ENCODE data around the gene NPAS4. TPM values are rescaled to one million over a fixed set of nuclear protein-coding genes. Genes with fewer than 3 reads are reported as not detected.
"Not testable (repeated sequence)": the region's sequence is repeated elsewhere in the genome, so short reads cannot be mapped to it uniquely, and the experiment has no call there.

The NPAS4 gene
- total RNA-seq, 1 experiment from 2014 or later: 1.6 TPM

DNA sequence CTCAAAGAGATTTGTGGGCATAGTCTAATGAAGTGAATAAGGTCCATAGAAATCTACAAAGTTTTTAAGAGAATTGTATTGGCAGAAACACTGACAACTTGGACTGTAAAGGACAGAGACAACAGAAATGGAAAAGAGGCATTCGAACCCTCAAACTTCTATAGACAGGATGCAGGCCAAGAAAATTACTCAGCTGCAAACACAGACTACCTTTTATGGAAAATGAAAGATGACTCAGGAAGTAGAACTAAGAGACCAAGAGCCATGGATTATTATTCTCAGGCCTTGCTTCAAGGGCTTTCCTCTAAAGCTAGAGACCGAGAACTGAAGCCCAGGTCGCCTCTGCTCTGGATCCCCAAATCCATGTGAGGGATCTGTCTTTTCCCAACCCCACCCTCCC lies 42.1 kb downstream of the NPAS4 start:
- Histone ChIP-seq H3K23me2 (ENCODE audit: insufficient read length, low read depth, low read length, poor library complexity, severe bottlenecking) (peaks cover 6% of the 10 kb centered on the region), H3K4ac (ENCODE audit: low read depth, low read length) (no peak overlapping the region), H2AK5ac (ENCODE audit: insufficient read length, low read length) (no peak overlapping the region), H2BK20ac (ENCODE audit: low read depth, low read length, poor library complexity, severe bottlenecking) (no peak overlapping the region), H2AFZ (ENCODE audit: low read length) (no peak overlapping the region), H3K4me1 (ENCODE audit: insufficient read depth, low read length) (no peaks in the 10 kb centered on the region; the same call in 1 of the 2 replicates), H3K4me2 (ENCODE audit: insufficient read depth, insufficient read length, low read length) (no peak overlapping the region), H3T11ph (ENCODE audit: low read length) (no peak overlapping the region), H4K91ac (ENCODE audit: insufficient read length, low read depth, low read length) (no peak overlapping the region), H3K56ac (ENCODE audit: insufficient read length, low read depth, low read length) (no peak overlapping the region), H4K8ac (replicated peaks; ENCODE audit: insufficient read length, low read depth, low read length) (no peak overlapping the region), H3K23ac (ENCODE audit: insufficient read length, low read depth, low read length) (no peak overlapping the region), H2BK5ac (ENCODE audit: insufficient read length, low read length) (no peak overlapping the region), H3K18ac (ENCODE audit: insufficient read length, low read depth, low read length) (no peak overlapping the region), H2BK120ac (ENCODE audit: low read depth, low read length, poor library complexity, severe bottlenecking) (no peak overlapping the region), H4K20me1 (ENCODE audit: control insufficient read depth, insufficient read depth, insufficient read length) (no peaks in the 10 kb centered on the region), H4K5ac (ENCODE audit: insufficient read length, low read depth, low read length) (no peak overlapping the region), H3K79me2 (ENCODE audit: insufficient read depth, low read length) (no peaks in the 10 kb centered on the region), H3K27me3 (ENCODE audit: insufficient read depth, low read length) (no peaks in the 10 kb centered on the region), H3K9ac (ENCODE audit: extremely low read depth, insufficient read length, low read length) (no peak overlapping the region), H3K27ac (ENCODE audit: insufficient read length, low read depth, low read length) (no peak overlapping the region), H3K9me3 (ENCODE audit: control insufficient read depth, low read depth, low read length) (no peaks in the 10 kb centered on the region), H3K79me1 (ENCODE audit: insufficient read depth, low read depth, low read length, poor library complexity, severe bottlenecking) (no peaks in the 10 kb centered on the region), H2BK12ac (ENCODE audit: insufficient read length, low read depth, low read length) (no peak overlapping the region), H3K14ac (ENCODE audit: insufficient read depth, low read length) (no peak overlapping the region), H2BK15ac (ENCODE audit: low read depth, low read length) (no peak overlapping the region)
- TF ChIP-seq CTCF (conservative IDR thresholded peaks at IDR 0.05): no peak
- H3K36me3 Mint-ChIP-seq (ENCODE audit: insufficient read depth in 1 of 3, low read depth in 3 of 3): peaks cover 0 to 23% (median 7%) of the 10 kb centered on the region in 3 experiments; a peak in 5 of 7 replicates
- peaks cover 12 to 23% of the 10 kb centered on the region in 2 experiments for H3K4me1 Mint-ChIP-seq
- no CpG with 5 or more reads among the region's 3 CpGs for WGBS (ENCODE audit: extremely low coverage, insufficient read length, low lambda C conversion rate)
- peaks cover 16 to 27% of the 10 kb centered on the region in 2 experiments; a peak in 4 of 5 replicates for H3K9me3 Mint-ChIP-seq
- no peak overlapping the region for H3K27ac Mint-ChIP-seq
- no peak overlapping the region for H3K4me3 Mint-ChIP-seq
- H3K27me3 Mint-ChIP-seq (ENCODE audit: low read depth): peaks cover 14% of the 10 kb centered on the region
- no peak for DNase-seq

GRCh38 chr11:66464116-66464515 lies 43.3 kb downstream of the NPAS4 start:
- not testable (repeated sequence) for H2BK20ac ChIP-seq (ENCODE audit: low read depth, low read length, poor library complexity, severe bottlenecking); H4K8ac ChIP-seq (replicated peaks; ENCODE audit: insufficient read length, low read depth, low read length); H3K79me2 ChIP-seq (ENCODE audit: insufficient read depth, low read length); H3K4me2 ChIP-seq (ENCODE audit: insufficient read depth, insufficient read length, low read length); H2BK120ac ChIP-seq (ENCODE audit: low read depth, low read length, poor library complexity, severe bottlenecking); H4K91ac ChIP-seq (ENCODE audit: insufficient read length, low read depth, low read length); H3K4ac ChIP-seq (ENCODE audit: low read depth, low read length); H3K23me2 ChIP-seq (ENCODE audit: insufficient read length, low read depth, low read length, poor library complexity, severe bottlenecking); H3K23ac ChIP-seq (ENCODE audit: insufficient read length, low read depth, low read length); H3K27ac Mint-ChIP-seq; H2BK5ac ChIP-seq (ENCODE audit: insufficient read length, low read length); H2BK12ac ChIP-seq (ENCODE audit: insufficient read length, low read depth, low read length); H3T11ph ChIP-seq (ENCODE audit: low read length); DNase-seq; H4K5ac ChIP-seq (ENCODE audit: insufficient read length, low read depth, low read length); H3K14ac ChIP-seq (ENCODE audit: insufficient read depth, low read length); H2BK15ac ChIP-seq (ENCODE audit: low read depth, low read length); H2AK5ac ChIP-seq (ENCODE audit: insufficient read length, low read length); H3K56ac ChIP-seq (ENCODE audit: insufficient read length, low read depth, low read length); H3K79me1 ChIP-seq (ENCODE audit: insufficient read depth, low read depth, low read length, poor library complexity, severe bottlenecking); H3K27me3 ChIP-seq (ENCODE audit: insufficient read depth, low read length); H3K4me1 ChIP-seq (ENCODE audit: insufficient read depth, low read length); H3K4me3 Mint-ChIP-seq; H3K27ac ChIP-seq (ENCODE audit: insufficient read length, low read depth, low read length); H3K9ac ChIP-seq (ENCODE audit: extremely low read depth, insufficient read length, low read length); H3K9me3 ChIP-seq (ENCODE audit: control insufficient read depth, low read depth, low read length); H4K20me1 ChIP-seq (ENCODE audit: control insufficient read depth, insufficient read depth, insufficient read length); H3K18ac ChIP-seq (ENCODE audit: insufficient read length, low read depth, low read length); H2AFZ ChIP-seq (ENCODE audit: low read length)
- Mint-ChIP-seq H3K27me3 (ENCODE audit: low read depth) (peaks cover 13% of the 10 kb centered on the region), H3K36me3 (ENCODE audit: insufficient read depth in 1 of 3, low read depth in 3 of 3) (peaks cover 0 to 28% (median 7%) of the 10 kb centered on the region in 3 experiments; a peak in 5 of 7 replicates), H3K4me1 (peaks cover 17 to 31% of the 10 kb centered on the region in 2 experiments), H3K9me3 (peaks cover 16 to 27% of the 10 kb centered on the region in 2 experiments; a peak in 4 of 5 replicates)
- no CpG with 5 or more reads among the region's 5 CpGs for WGBS (ENCODE audit: extremely low coverage, insufficient read length, low lambda C conversion rate)
